Activated T-helper 1 cell treated with anti-CD3 and anti-CD28 coated beads, Interleukin-12 subunit alpha, Interleukin-12 subunit beta, Interleukin-2, Interleukin-4 antibody, amounts not matched to agents 30 ng/mL and 10 ng/mL and 1 ng/mL, durations not matched to agents 14 hours and 24 hours and 36 hours (primary cell): ENCODE measurements around the gene DHX36. TPM values are rescaled to one million over a fixed set of nuclear protein-coding genes. Genes with fewer than 3 reads are reported as not detected.

Experiments
- DNase-seq: peaks from one replicate; pipeline ENCODE4 v3.0.0; 2021; ENCODE audit warnings: low spot score
- H3K27ac Mint-ChIP-seq: one replicate; pipeline ENCODE4 v1.8.0; 2021; ENCODE audit warnings: mild to moderate bottlenecking, mixed read lengths
- H3K27me3 Mint-ChIP-seq: one replicate; pipeline ENCODE4 v1.8.0; 2022; ENCODE audit warnings: mild to moderate bottlenecking, moderate library complexity, mixed read lengths; ENCODE audit not compliant: insufficient read depth
- H3K36me3 Mint-ChIP-seq: one replicate; pipeline ENCODE4 v1.8.0; 2021; ENCODE audit warnings: low read depth, mixed read lengths
- H3K4me1 Mint-ChIP-seq: one replicate; pipeline ENCODE4 v1.8.0; 2021; ENCODE audit warnings: low read depth, mixed read lengths
- H3K4me3 Mint-ChIP-seq: one replicate; pipeline ENCODE4 v1.8.0; 2021; ENCODE audit warnings: mild to moderate bottlenecking, moderate library complexity, mixed read lengths
- H3K9me3 Mint-ChIP-seq: one replicate; pipeline ENCODE4 v1.8.0; 2021; ENCODE audit warnings: mixed read lengths
- intact Hi-C: fragments of 100-400 bp; cut with micrococcal nuclease; formaldehyde crosslinking; loops from one replicate; pipeline ENCODE4 v1.15.1; 2024
- total RNA-seq: library from RNA; stranded (reverse); gene quantifications from 2 replicates; pipeline ENCODE4 v1.2.3, GENCODE V29; 2022

DHX36 gene
- total RNA-seq, 1 donor from 2014 or later, result 95.2 TPM

DNA sequence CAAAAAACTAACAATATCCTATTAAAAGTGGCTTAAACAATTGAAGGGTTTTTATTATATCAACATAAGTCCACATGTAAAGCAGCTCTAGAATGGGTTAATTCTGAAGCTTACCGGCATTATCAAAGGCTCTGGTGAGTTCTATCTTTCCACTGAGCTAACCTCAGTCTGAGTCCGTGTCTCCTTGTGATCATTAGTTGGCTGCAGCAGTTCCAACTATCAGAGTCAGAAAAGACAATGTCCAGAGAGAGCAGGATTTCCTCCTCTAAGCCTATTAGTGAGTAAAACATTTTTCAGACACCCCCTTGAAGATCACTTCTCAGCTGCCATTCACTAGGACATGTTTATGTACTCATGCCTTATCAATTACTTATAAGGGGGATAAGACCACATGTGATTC, 49.9 kb downstream of the DHX36 start:
- no peaks in the 10 kb centered on the region for H3K27me3 Mint-ChIP-seq
- H3K4me1 Mint-ChIP-seq, result no peaks in the 10 kb centered on the region
- H3K9me3 Mint-ChIP-seq, result no peaks in the 10 kb centered on the region
- DNase-seq, result no peak
- intact Hi-C loops, result no loop called here
- no peak overlapping the region for H3K27ac Mint-ChIP-seq
- H3K4me3 Mint-ChIP-seq, result no peak overlapping the region
- H3K36me3 Mint-ChIP-seq, result peaks cover 36% of the 10 kb centered on the region

DNA sequence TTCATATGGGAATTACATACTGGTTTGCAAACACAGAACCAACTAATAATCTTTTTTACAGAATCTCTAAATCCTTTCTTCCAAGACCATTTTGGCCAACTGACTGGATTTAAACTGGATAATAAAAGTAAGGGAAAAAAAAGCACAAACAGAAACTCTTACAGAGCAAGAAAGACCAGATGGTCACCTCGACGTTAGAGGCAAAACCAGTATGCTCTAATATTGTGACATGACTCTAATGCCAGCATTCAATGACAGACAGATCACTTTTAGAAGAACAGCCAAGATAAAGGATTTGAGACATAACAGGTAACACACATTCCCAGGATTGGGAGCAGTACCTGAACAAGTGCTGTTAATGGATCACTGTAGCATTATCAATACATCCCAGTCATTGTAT, 50.9 kb downstream of the DHX36 start:
- H3K9me3 Mint-ChIP-seq, result peaks cover 1% of the 10 kb centered on the region
- peaks cover 39% of the 10 kb centered on the region for H3K36me3 Mint-ChIP-seq
- no peaks in the 10 kb centered on the region for H3K27me3 Mint-ChIP-seq
- intact Hi-C loops, result no loop called here
- no peaks in the 10 kb centered on the region for H3K4me1 Mint-ChIP-seq
- no peak overlapping the region for H3K27ac Mint-ChIP-seq
- no peak overlapping the region for H3K4me3 Mint-ChIP-seq
- DNase-seq, result no peak

DNA sequence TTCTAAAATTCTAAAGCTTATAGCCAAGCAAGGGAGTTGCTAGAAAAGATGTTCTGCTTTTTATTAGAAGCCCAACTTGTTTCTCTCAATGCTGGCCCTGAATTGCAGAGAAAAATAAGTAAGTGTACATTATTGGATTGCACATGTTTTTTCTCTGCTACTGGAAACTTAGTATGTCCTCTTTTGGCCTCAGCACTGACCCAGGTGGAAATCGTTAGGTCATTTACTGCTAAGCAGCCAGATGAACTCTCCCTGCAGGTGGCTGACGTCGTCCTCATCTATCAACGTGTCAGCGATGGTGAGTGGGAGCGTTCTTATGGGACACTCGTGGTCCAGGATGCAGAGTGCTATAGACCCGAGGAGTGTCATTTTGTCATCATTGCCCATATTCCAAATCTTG, 69.8 kb downstream of the DHX36 start:
- Mint-ChIP-seq H3K4me1 (peaks cover 9% of the 10 kb centered on the region), H3K27me3 (no peaks in the 10 kb centered on the region), H3K9me3 (no peaks in the 10 kb centered on the region), H3K36me3 (peaks cover 37% of the 10 kb centered on the region), H3K27ac (no peak overlapping the region), H3K4me3 (no peak overlapping the region)
- DNase-seq, result no peak
- intact Hi-C loops, result loop anchor here (5.0 kb wide), 1 partner anchor 1227 kb away; no protein-coding TSS in a partner anchor

DNA sequence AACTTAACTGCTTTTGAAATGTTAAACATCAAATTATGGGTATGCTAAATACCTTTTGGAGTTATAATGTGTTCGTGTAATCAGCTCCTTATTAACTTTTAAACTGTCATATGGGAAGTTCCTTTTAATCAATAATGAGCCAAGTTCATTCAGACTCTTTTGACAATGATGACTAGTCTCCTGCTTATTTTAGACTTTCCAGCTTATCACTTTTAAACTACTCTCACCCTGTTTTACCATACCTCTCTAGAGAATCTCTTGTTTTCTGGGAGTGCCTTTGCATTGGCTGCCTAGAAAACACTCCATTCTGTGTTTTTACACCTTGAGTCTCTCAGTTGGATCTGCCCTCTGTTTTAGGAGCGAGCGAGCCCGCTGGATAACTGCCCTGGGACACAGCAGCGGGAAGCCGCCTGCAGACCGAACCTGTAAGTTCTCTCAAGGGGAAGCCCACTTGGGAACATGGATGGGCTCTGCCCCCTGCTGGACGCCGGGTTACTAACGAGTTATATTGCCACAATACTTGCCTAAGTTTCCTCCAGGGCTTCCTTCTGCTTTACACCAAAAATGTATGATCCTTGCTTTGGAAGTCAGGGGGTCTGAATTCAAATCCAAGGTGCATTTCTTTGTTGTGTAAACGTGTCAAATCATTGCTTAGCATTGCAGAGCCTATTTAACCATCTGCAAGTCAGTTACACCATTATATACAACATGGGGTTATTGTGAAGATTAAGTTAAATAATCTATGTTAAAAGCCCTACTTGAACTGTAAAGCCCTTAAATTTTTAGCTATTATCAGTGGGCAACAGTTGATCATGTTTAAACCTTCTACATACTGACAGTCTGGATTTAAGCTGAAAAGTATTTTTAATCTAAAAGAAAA, 71.3 kb downstream of the DHX36 start:
- Mint-ChIP-seq H3K36me3 (peaks cover 30% of the 10 kb centered on the region), H3K27ac (no peak overlapping the region), H3K9me3 (no peaks in the 10 kb centered on the region), H3K4me1 (peaks cover 4% of the 10 kb centered on the region), H3K4me3 (no peak overlapping the region), H3K27me3 (no peaks in the 10 kb centered on the region)
- peak; percentile 27 for DNase-seq
- intact Hi-C loops, result loop anchor here (1.0 to 5.0 kb wide), 4 partner anchors 157 to 1226 kb away; no protein-coding TSS in a partner anchor

DNA sequence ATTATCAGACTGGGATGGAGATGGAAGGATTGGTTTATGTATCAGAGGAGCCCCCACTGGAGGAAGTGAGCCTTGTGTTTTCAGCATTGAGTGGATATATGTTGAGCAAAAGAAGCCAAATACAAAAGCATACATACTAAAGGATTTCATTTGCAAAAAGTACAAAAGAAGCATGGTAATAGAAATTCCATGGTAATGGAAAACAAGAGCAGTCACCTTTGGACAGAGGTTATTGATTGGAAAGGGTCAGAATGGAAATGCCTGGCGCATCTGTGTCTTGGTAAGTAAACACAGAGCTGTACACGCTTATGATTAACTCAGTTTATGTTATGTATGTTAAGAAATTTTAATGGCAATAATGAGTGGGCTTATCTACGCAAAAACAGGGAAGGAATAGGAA, 72.7 kb downstream of the DHX36 start:
- no peak overlapping the region for H3K4me3 Mint-ChIP-seq
- no peak for DNase-seq
- H3K36me3 Mint-ChIP-seq, result peaks cover 23% of the 10 kb centered on the region
- intact Hi-C loops, result loop anchor here (2.0 to 5.0 kb wide), 2 partner anchors 255 to 1224 kb away; no protein-coding TSS in a partner anchor
- H3K9me3 Mint-ChIP-seq, result no peaks in the 10 kb centered on the region
- no peaks in the 10 kb centered on the region for H3K27me3 Mint-ChIP-seq
- peaks cover 4% of the 10 kb centered on the region for H3K4me1 Mint-ChIP-seq
- H3K27ac Mint-ChIP-seq, result no peak overlapping the region

DNA sequence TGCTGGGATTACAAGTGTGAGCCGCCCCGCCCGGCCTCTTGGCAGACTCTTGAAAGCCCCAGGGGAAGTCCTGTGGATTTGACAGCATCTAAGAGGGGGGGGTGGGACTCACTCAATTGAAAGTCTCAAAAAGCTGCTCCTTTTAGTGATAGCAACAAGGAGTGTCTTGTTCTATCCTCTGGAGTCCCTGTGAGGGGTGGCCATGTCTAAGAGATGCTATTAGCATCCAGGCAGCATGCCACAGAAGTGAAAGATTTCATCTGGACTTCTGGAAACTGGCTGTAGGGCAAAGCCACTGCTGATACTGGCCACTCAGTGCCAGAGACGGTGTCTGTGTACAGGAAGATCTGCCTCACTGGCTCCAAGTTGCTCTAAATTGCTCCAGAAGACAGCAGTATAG, 74.0 kb downstream of the DHX36 start:
- Mint-ChIP-seq H3K4me3 (no peak overlapping the region), H3K4me1 (peaks cover 4% of the 10 kb centered on the region), H3K27ac (no peak overlapping the region), H3K36me3 (peaks cover 23% of the 10 kb centered on the region), H3K9me3 (no peaks in the 10 kb centered on the region), H3K27me3 (no peaks in the 10 kb centered on the region)
- intact Hi-C loops, result loop anchor here (5.0 kb wide), 1 partner anchor 1223 kb away; no protein-coding TSS in a partner anchor
- DNase-seq, result no peak

DNA sequence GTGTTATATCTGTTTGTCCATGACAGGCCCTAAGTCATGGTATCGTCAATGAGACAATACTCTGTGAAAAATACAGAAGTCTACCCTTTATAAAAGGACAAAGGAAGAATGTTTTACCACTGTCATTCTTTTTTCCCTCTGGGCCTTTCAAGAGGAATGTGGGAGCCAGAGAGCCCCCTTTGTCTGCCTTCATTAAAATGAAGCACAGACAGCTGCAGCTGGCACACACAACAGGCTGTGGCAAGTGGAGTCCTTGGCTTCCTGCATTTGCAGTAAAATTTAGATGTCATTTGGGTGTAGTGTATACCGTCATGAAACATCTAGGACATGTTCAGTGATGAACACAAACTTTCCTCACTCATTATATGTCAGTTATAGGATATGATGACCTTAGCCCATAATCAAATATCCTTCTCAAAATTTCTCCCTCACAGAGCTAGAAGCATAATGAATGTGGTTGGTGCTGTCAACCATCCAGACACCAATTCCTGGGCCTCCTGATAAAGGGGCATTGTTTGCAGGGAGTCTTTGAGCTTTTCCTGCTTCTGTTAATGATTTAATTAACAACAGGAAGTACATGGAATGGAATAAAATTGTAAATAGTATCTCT, 76.4 kb downstream of the DHX36 start:
- Mint-ChIP-seq H3K27ac (no peak overlapping the region), H3K4me1 (peaks cover 2% of the 10 kb centered on the region), H3K27me3 (no peaks in the 10 kb centered on the region), H3K4me3 (no peak overlapping the region), H3K36me3 (peaks cover 22% of the 10 kb centered on the region), H3K9me3 (no peaks in the 10 kb centered on the region)
- no peak for DNase-seq
- intact Hi-C loops, result no loop called here

DNA sequence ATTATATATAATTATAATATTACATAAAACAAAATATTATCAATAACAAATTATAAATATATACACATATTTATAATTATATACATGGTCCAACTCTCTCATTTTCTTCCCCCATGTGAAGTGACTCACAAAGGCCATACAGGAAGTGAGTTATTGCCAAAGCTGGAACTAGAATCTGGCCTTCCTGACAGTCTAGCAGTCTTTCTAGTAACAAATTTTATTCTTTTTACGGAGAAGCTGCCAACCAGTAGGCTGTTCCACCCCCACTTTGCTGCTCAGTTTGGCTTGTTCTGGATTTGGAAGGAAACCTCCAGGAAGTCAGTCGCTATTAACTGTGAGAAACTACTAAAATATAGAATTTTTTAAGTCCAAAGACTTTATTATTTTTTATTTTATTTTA, 79.6 kb downstream of the DHX36 start:
- no peak for DNase-seq
- no peak overlapping the region for H3K27ac Mint-ChIP-seq
- intact Hi-C loops, result no loop called here
- H3K9me3 Mint-ChIP-seq, result no peaks in the 10 kb centered on the region
- H3K27me3 Mint-ChIP-seq, result no peaks in the 10 kb centered on the region
- H3K4me1 Mint-ChIP-seq, result no peaks in the 10 kb centered on the region
- H3K4me3 Mint-ChIP-seq, result no peak overlapping the region
- peaks cover 6% of the 10 kb centered on the region for H3K36me3 Mint-ChIP-seq

DNA sequence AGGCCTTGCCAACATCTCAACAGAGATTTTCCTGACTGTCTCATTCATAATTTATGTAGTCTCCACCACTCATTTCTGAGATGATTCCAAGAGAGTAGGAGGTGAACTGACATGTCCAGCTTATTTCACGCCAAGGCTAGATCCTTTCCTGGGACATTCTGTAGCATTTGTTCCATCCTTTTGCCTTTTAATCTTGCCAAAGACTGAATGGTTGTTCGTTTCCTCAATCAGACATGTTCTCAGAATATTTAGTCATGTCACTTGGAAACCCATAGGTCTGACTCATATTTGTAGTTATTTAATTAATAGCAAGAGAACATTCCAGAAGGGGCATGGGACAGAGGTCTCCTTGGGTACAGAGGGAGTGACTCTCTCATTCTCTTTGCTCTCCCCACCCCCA, 80.9 kb downstream of the DHX36 start:
- DNase-seq, result no peak
- no peak overlapping the region for H3K27ac Mint-ChIP-seq
- intact Hi-C loops, result no loop called here
- H3K4me3 Mint-ChIP-seq, result no peak overlapping the region
- peaks cover 2% of the 10 kb centered on the region for H3K36me3 Mint-ChIP-seq
- no peaks in the 10 kb centered on the region for H3K27me3 Mint-ChIP-seq
- no peaks in the 10 kb centered on the region for H3K9me3 Mint-ChIP-seq
- no peaks in the 10 kb centered on the region for H3K4me1 Mint-ChIP-seq

DNA sequence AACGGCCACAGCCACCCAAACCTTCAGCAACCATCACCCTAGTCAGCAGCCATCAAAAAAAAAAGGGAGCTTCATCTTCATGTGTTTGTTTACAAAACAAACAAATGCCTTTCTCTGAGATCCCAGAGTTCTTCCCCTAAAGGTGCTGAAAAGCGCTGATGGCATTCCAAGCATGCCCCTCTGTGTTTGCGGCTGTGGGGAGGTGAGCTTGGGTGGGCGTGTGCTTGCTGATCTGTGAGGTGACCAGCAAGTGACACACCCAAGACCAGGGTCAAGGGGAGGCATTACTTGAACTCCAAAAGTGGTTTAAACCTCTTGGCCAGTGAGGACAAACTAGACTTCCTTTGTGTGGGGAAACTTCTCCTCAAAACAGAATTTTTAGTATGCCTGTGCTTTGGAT, 81.5 kb downstream of the DHX36 start:
- no peak overlapping the region for H3K27ac Mint-ChIP-seq
- H3K4me3 Mint-ChIP-seq, result no peak overlapping the region
- H3K9me3 Mint-ChIP-seq, result no peaks in the 10 kb centered on the region
- no peaks in the 10 kb centered on the region for H3K27me3 Mint-ChIP-seq
- peaks cover 2% of the 10 kb centered on the region for H3K36me3 Mint-ChIP-seq
- DNase-seq, result no peak
- intact Hi-C loops, result no loop called here
- no peaks in the 10 kb centered on the region for H3K4me1 Mint-ChIP-seq

DNA sequence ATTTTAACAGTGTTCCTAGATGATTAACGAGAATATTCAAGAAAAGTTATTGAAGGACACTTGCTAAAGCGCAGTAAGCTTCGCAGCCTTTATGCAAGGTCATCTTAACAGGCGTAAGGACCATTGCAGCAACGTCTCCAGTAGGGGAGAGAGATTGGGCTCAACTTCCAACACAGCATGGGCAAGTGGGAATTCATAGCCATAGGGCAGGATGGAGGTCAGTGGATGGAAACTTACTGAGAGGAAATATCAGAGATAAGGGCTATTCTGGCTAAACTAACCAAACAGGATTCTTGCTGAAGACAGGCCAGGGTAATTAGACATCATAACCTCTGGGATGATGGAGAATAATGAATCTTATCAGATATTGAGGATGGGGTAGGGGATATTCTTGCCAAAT, 82.8 kb downstream of the DHX36 start:
- no peaks in the 10 kb centered on the region for H3K27me3 Mint-ChIP-seq
- no peak for DNase-seq
- H3K27ac Mint-ChIP-seq, result no peak overlapping the region
- no peak overlapping the region for H3K4me3 Mint-ChIP-seq
- no peaks in the 10 kb centered on the region for H3K36me3 Mint-ChIP-seq
- no peaks in the 10 kb centered on the region for H3K4me1 Mint-ChIP-seq
- H3K9me3 Mint-ChIP-seq, result no peaks in the 10 kb centered on the region
- intact Hi-C loops, result no loop called here

DNA sequence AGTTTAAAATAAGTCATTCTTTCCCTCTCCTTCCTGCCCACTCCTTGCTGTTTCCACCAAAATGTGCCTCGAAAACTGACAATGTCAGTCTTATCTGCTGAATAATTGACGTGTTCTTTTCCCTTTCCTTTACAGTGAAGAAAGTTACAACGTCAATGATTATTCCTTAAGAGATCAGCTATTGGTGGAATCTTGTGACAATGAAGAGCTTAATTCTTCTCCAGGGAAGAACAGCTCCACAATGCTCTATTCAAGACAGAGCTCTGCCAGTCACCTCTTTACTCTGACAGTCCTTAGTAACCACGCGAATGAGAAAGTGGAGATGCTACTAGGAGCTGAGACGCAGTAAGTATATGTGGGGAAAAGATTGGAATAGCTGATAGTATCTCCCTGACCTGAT, 84.1 kb downstream of the DHX36 start:
- Mint-ChIP-seq H3K27ac (no peak overlapping the region), H3K36me3 (no peaks in the 10 kb centered on the region), H3K4me3 (no peak overlapping the region), H3K4me1 (no peaks in the 10 kb centered on the region), H3K9me3 (no peaks in the 10 kb centered on the region), H3K27me3 (peaks cover 3% of the 10 kb centered on the region)
- no peak for DNase-seq
- intact Hi-C loops, result no loop called here

DNA sequence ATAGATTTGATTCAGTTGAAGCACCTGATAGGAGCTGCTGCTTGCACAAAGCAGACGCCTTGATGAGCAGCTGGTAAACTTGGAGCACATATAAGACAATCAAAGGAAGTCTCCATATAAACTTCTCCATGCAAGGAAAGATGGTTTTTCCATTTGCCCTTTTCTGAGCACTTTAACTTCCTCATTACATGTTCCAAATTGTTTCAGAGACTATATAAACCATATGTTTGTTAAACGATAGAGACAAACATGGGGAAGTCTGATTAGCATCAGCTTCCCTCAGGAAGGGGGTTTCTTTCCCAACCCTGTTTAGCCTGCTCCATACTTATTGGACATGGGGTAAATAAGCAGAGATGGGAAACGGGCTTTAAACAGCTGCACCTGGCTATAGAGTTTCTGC, 88.0 kb downstream of the DHX36 start:
- DNase-seq, result no peak
- Mint-ChIP-seq H3K9me3 (no peaks in the 10 kb centered on the region), H3K4me3 (no peak overlapping the region), H3K27ac (no peak overlapping the region), H3K27me3 (peaks cover 8% of the 10 kb centered on the region), H3K4me1 (no peaks in the 10 kb centered on the region), H3K36me3 (no peaks in the 10 kb centered on the region)
- intact Hi-C loops, result loop anchor here (2.0 to 5.0 kb wide), 2 partner anchors 114 to 610 kb away; partner anchors contain the start of gene ARHGEF26
